Measurements from ENCODE around the gene NHEJ1.

DNA sequence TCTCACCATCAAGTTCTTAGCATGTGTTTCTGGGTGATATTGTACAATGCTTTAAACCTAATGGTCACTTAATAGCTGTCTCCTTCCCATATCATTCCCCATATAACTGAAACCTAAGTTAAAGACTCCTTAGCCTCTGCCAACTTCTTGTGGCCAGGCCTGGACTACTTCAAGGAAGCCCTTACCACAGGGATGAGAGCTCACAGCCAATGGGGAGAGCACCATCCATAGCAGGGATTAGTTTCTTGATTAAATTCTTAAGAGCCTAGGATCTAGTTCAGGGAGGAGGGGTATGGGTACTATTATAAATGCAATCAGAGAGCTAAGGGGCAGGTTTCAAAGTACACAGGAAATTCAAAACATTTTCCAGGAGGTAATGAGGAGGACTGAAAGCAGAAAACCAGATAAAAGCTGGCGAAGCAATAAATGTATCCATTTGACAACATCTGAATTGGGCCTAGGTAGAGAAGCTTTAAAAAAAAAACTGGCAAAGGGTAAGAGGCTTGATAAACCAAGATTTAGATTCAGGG, 65.1 kb downstream of the NHEJ1 start:
- TF ChIP-seq POLR2A (IDR thresholded peaks at IDR 0.05; ENCODE audit: low read depth, low read length) (no peak), POLR2AphosphoS5 (IDR thresholded peaks at IDR 0.05; ENCODE audit: low read depth, low read length) (no peak)
